ENCODE data around the gene ZNF469.
"Not testable (repeated sequence)": the region's sequence is repeated elsewhere in the genome, so short reads cannot be mapped to it uniquely, and the experiment has no call there.

The ZNF469 gene

DNA sequence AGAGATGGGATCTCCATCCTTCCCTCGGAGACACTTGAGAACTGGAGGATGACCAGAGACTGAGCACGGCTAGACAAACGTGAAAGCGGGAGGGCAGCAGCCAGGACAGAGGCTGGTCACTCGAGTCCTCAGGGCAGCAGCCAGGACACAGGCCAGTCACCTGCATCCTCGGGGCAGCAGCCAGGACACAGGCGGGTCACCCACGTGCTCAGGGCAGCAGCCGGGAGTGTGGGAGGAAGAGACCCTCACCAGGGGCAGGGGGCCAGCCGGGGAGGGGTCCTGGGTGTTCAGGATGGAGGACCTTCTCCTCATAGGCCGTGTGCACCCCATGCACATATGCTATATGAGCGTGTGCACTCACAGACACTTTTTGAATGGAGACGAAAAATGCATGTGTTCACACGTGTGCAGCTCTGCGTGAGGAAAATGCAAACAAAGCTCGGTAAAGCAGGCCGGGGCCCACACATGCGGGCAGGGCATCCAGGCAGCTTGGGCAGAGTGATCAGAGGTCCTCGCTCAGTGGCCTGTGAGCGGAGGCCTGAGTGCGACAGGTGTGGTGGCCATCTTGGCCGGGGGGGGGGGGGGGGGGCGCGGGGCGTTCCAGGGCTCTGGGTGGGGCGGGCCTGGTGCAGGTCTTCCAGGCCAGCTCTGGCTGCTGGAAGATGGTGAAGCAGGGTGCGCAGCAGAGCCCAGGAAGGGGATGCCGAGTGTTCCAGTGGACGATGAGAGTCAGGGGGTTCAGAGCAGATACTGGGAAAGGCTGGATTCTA lies 26.7 kb downstream of the ZNF469 start:
- no peak for DNase-seq (ENCODE audit: low read depth)

DNA sequence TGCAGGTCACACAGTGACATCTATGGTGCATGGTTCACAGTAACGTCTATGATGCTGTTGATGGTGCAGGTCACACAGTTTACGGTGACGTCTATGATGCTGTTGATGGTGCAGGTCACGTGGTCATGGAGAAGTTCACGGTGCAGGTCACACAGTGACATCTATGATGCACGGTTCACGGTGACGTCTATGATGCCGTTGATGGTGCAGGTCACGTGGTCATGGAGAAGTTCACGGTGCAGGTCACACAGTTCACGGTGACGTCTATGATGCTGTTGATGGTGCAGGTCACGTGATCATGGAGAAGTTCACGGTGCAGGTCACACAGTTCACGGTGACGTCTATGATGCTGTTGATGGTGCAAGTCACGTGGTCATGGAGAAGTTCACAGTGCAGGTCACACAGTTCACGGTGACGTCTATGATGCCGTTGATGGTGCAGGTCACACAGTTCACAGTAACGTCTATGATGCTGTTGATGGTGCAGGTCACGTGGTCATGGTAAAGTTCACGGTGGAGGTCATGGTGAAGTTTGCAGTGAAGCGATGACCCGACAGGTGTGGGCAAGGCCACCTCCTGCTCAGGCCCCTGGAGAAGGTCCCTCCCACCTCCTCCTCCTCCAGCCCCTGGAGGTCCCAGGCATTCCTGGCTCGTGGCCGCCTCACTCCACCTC lies 27.7 kb downstream of the ZNF469 start:
- not testable (repeated sequence) for DNase-seq (ENCODE audit: low read depth)

DNA sequence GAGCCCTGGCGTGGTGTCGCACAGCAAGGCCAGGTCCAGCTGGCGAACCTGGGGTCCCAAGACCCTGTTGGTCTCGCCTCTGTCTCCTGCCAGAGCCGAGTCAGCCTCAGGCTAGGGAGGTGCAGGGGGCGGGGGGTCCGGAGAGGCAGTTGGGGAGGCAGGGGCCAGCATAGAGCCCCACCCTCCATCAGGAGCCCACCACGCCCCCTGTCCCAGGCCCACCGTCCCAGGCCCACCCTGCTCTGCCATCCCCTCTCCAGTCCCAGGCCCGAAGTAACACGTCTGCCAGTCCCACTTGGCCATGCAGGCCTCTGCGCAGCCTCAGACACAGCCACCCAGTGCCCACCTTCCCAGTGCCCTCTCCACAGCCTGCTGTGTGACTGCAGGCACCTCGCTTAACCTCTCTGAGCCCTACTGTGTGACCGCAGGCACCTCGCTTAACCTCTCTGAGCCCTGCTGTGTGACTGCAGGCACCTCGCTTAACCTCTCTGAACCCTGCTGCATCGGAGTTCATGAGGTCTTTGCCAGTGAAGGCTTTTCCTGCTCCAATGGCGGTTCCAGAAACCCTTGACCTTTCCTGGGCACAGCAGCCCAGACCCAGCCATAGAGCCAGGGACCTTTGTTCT lies 29.3 kb downstream of the ZNF469 start:
- no peak for DNase-seq (ENCODE audit: low read depth)

DNA sequence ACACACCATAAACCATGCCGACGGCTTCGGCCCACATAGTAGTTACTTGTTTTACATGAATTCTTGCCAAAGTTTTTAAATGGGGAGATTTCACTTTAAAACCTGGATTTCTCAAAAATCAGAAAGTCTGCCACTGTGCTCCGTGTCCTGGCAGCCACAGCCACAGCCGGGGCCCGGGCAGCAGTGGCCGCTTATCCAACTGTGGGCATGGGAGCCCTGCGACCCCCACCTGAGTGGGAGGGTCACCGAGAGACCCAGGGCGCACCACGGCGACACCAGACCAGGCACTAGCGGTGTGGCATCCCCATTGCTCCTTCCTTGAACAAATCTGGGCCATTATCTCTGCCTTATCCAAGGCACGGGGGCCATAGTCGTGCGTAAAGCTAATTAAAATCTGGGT lies 30.0 kb downstream of the ZNF469 start:
- DNase-seq (ENCODE audit: low read depth), result no peak

DNA sequence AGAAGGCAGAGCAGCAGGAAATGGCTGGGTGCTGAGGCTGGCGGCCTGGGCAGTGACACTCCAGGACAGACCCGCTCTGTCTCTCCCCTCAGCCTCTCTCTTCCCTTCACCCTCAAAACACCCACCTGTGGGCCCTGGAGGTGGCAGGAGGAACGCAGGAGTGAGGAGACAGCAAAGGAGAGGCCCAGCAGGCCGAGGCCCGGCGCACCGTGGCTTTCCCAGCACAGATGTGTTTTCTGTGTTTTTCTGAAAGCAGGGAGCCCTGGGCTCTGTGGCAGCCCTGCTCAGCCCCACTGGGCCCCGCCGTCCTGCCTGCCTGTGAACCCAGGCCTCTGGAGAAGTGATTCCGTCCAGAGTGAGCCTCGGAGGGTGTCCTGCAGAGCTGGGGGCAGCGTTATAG lies 30.5 kb downstream of the ZNF469 start:
- DNase-seq (ENCODE audit: low read depth), result no peak

DNA sequence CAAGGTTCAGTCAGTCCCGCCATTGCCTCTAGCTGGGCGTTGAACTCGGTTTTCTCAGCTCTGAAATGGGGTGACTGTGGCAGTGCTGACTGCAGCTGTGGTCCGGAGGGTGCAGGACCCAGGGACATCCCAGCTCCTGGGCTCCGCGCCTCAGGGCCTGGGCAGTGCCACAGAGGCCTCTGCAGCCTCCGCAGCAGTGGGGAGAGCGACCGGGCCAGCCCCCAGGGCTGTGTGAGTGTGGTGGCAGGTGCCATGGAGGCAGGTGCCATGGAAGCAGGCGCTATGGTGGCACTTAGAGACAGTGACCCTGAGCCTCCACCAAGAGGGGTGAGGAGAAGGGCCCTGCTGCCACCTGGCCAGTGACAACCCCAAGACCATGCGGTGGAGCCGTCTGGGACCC lies 30.9 kb downstream of the ZNF469 start:
- no peak for DNase-seq (ENCODE audit: low read depth)

DNA sequence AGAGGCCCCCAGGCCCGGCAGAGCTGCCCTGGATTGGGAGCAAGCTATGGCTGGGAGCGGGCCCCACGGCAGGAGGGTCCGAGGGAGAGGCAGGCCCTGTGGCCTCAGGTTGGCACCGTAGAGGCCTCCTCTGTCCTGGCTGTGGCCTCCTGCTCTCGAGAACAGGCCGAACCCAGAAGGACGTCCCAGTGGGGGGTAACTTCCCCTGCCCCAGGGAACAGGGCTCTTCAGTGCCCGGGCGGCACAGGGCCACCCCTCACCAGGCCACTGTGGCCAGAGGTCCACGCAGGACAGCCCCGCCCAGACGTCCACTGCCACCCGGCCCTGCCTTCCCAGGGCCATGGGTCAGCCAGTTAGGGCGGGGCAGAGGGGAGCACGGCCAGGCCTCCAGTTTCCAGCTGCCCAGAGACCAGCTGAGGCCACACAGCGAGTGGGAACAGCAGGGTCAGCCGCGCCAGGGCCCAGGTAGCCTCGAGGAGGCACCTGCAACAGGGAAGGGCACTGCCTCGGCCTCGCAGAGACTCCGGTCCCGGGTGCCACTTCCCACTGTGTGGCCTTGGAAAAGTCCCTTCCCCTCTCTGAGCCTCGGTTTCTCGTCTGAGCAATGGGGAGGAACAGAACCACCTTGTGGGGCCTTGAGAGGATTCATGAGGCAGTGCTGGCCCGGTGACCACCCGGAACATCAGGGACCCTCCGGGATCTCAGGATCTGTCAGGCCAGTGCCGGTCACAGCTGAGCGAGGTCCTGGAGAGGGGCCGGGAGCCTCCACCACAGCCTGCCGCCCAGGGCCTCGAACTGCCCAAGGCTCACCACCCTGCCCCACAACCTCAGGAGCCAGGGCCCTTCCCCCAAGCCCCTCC lies 32.0 kb downstream of the ZNF469 start:
- DNase-seq (ENCODE audit: low read depth), result no peak

DNA sequence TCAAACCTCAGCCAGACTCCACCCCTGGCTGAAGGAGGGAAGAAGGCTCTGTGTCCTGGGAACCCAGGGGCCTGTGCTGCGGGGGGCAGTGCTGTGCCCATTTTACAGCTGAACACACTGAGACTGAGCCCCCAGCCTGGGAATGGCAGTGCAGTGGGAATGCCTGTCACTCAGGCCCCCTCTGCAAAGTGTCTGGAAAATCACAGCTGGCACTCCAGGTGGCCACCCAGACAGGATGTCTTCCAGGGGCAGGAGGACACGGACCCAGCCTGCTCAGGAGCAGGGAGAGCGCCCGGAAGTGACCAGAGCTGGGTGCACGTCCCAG lies 32.6 kb downstream of the ZNF469 start:
- DNase-seq (ENCODE audit: low read depth), result no peak

DNA sequence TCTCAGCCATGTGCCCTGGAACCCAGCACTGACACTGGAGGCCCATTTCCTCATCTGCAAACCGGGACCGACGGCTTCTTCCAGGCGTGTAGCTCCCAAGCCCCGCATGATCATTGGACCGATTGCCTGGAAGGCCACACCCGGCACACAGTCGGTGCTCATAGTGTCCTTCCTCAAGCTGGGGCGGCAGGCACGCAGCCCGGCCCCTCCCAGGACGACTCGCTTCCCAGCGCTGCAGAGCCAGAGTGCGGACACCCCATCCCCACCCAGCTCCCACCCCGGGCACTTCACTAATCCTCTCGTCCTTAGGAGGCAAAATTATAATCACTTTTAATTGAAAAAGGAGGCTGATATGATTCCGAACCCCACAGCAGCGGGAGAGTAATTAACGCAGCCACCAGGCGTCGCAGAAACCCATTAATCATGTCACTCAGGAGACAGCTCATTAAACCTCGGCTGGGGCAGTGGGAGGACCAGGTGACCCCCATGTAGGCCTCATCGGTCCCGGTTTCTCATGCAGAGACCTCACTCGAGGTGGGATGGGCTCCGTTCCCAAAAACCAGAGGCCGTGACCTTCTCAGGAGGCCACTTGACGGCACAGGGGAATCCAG lies 33.1 kb downstream of the ZNF469 start:
- no peak for DNase-seq (ENCODE audit: low read depth)

DNA sequence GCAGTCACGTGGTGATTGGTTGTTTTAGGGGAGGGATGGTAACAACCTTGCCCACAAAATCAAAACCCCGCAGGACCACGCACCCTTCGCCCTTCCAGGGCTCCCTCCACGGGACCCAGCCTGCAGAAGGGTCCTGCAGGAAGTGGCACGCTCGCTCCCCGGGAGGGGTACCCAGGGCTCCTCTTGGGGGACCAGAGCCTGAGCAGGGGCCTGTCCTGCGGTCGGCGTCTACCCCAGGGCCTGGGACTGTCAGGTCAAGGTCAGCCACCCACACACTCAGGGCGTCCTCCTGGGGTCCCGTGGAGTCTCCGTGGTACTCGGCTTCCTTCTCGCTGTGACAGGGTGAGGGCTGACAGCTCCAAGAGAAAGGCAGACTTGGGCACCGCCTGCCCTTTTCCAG lies 33.9 kb downstream of the ZNF469 start:
- DNase-seq (ENCODE audit: low read depth), result no peak

DNA sequence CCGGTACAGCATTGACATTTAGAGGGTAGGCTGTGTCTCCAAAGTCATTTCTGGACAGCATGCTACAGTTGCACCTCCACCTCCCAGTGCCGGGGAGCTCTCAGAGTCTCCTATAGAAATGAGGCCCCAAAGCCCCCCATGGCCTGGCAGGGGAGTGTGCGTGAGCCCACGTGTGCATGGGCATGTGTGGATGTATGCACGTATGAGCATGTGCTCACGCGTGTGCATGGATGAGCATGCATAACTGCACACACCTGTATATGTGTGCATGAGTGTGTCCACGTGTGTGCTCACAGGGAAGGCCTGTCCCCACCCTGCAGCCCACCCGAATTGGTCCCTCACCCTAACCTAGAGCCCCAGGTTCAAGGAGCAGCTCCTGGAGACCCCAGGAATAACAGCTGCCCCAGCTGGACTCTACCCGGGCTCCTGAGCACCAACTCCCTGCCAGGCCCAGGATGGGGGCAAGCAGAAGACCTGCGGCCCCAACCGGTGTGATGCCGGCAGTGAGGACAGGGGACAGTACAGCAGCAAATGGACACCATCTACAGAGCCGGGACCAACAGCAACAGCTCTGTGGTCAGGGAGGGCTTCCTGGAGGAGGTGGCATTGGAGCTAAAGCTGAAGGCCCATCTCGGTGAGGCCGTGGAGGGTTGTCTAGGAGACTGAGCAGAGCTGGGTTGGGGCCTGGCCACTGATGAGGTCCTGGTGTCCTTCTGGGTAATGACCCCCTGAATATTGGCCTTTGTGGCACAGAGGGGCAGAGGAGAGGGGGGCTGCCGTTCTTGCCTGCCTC lies 35.1 kb downstream of the ZNF469 start:
- DNase-seq (ENCODE audit: low read depth), result no peak

DNA sequence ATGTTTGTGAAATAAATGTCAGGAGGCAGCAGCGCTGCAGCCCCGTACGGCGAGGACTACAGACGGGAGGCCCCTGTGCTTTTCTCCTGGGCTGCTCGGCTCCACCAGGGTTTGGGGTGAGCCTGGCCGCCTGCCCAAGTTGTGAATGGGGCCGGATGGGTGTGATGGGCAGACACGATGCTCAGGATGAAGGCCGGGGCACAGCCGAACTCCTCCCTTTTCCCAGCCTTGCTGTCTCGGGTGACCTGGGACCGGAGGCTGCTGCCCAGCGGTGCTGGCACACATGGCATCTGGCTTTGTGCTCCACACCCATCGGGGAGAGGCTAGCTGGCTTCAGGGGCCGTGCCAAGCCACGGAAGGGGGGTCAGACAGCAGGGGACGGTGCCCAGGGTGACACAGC lies 36.1 kb downstream of the ZNF469 start:
- no peak for DNase-seq (ENCODE audit: low read depth)

DNA sequence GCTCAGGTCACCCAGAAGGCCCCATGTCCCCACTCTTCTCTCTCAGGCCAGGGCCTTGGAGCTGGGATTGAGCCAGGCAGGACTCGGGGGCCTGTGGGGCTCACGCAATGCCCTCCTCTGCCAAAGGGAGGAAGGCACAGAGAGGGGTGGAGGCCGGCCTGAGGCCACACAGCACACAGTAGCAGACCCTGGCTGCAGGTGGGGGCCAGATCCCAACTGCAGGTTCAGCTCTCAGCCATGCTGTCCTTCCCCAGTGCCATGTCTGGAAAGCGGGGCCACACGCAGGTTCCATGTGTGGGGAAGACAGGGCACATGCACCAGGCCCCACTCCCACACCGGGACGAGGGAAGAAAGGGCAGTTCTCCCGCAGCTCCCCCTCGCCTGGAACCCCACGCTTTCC lies 37.0 kb downstream of the ZNF469 start:
- no peak for DNase-seq (ENCODE audit: low read depth)

DNA sequence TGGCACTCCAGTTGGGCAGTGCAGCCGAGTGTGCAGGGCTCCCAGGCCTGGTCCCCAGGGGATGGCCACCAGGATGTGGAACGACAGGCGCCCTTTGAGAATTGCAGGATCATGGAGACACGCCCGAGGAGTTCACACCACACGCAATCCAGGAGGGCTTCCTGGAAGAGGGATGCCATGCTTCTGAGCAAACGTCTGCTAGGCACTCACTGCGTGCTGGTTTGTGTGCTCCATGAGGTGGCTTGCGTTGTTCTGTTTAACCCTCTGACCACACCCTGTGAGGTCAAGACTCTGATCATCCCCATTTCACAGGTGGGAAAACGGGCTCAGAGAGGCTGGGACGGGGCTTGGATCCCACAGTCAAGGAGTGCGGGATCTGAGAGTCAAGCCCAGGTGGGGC lies 37.7 kb downstream of the ZNF469 start:
- DNase-seq (ENCODE audit: low read depth), result no peak

DNA sequence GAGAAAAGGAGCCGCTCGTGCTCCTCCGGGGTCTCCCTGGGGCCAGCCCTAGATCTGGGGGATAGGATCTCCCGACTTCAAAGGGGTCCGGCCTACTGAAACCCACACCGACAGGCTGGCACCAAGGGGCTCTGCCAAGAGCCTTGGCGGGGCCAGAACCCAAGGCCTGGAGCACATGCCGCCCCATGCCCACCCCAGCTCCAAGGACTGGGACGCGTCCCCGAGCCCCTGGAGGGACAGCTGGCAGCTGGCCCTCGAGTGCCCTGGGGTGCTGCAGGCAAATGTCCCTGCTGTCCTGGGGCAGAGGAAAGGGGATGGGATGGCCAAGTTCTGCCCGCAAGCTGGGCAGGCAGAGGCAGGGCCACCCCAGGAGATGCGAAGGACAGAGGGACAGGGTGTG lies 38.5 kb downstream of the ZNF469 start:
- DNase-seq (ENCODE audit: low read depth), result no peak

DNA sequence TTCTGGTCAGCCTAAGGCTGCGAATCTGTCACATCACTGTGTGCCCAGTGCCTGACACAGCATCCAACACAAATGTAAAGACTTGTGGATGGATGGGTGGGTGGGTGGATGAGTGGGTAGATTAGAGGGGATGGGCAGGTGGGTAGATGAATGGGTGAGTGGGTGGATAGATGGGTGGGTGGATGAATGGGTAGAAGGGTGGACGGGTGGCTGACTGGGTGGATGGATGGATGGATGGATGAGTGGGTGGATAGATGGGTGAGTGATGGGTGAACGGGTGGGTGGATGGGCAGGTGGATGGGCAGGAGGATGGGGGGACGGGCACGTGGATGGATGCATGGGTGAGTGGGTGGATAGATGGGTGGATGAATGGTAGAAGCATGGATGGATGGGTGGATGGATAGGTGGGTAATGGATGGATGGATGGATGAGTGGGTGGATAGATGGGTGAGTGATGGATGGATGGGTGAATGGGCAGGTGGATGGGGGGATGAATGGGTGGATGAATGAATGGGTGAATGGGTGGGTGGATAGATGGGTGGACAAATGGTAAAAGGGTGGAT lies 39.2 kb downstream of the ZNF469 start:
- DNase-seq (ENCODE audit: low read depth), result no peak

DNA sequence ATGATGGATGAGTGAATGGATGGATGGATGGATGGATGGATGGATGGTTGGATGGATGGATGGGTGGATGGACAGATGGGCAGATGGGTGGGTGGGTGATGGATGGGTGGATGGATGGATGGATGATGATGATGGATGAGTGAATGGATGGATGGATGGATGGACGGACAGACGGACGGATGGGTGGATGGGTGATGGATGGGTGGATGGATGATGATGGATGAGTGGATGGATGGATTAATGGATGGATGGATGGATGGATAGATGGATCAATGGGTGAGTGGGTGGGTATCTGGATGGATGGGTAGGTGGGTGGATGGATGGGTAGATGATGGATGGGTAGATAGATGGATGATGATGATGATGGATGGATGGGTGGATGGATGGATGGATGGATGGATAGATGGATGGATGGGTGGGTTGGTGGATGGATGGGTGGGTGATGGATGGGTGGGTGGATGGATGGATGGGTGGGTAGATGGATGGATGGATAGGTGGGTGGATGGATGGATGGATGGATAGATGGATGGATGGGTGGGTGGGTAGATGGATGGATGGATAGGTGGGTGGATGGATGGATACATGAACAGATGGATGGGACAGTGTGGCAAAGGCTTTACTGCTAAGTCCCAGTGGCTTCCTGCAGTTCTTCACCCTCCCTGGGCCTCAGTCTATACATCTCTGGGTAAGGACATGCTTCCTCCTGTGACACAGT lies 40.1 kb downstream of the ZNF469 start:
- DNase-seq (ENCODE audit: low read depth), result no peak

DNA sequence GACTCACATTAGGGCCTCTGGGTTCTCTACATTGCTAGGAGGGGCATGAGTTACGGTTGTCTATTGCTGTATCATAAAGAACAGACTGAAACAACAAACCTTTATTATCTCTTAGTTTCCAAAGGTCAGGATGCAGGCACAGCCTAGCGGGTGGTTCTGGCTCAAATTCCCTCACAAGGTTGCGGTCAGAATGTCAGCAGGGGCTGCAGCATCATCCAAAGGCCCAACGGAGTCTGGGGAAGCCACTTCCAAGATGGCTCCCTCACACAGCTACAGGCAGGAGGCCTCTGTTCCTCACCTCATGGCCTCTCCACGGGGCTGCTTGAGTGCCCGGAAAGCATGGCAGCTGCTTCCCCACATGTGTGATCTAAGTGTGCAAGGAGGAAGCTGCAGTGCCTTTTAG lies 40.7 kb downstream of the ZNF469 start:
- DNase-seq (ENCODE audit: low read depth), result no peak

DNA sequence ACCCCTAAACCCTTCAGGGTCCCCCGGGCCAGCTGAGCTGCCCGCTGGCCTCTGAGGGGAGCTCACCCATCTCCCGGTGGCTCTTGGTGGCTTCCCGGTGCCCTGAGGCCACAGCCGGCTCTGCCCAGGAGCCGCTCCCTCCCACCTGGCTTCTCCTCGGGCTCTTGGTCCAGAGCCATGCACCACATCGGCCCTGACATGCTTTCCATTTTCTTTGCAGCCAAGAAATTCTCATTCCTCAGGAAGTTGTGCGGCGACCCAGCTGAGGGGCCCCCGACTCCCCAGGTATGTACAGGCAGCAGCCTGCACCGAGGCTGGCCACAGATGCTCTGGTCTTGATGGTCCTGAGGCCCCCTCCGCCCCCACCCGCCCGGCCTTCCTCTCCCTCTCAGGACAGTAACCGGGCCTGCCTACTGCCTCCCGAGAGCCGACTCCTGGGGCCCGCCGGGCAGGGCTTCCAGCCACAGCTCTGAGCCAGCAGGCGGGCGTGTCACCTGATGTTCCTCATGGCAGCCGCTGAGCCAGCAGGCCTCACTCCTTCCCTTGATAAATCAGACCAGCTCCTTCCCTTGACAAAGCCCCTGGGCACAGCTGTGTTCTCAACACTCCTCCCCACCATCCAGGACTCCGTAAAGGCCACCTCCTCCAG lies 42.0 kb downstream of the ZNF469 start:
- DNase-seq (ENCODE audit: low read depth), result no peak

DNA sequence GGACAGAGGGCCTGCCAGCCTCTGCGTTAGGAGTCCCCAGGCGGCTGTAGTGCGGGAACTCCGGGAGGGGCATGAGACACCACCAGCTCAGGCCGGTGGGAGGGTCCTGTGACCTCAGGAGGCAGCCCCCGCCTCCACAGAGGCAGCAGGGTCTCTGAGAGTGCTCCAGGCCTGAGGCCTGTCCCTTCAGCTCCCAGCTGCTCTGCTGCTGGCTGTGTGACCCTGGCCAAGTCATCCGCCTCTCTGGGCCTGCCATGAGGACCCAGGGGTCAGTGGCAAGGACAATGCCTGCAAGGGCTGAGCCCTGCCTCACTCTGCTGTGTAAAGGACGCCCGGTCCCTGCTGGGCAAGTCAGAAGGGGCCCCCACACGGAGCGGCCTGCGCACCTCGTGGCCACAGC lies 43.3 kb downstream of the ZNF469 start:
- no peak for DNase-seq (ENCODE audit: low read depth)
